CD4-positive, alpha-beta T cell (primary cell): Measurements from ENCODE around the gene SLC25A39. TPM values are rescaled to one million over a fixed set of nuclear protein-coding genes. Genes with fewer than 3 reads are reported as not detected.

ENCODE experiments used
- ATAC-seq: fragments of 200-7000 bp; cut with Tn5 transposase; one replicate; pipeline ENCODE4 v1.10.0; 2022; ENCODE audit warnings: mild to moderate bottlenecking; ENCODE audit not compliant: poor library complexity
- CTCF ChIA-PET: fragments of 350-600 bp; sonication (Branson Sonifier 250); formaldehyde crosslinking; loops from one replicate; lab custom pipeline; 2021; ENCODE audit warnings: antibody characterized with exemption, inconsistent platforms; lab: Charles Lee
- POLR2A ChIA-PET: fragments of 350-600 bp; sonication (Branson Sonifier 250); formaldehyde crosslinking; loops from one replicate; lab custom pipeline; 2021; ENCODE audit warnings: antibody characterized with exemption, inconsistent platforms; lab: Charles Lee
- DNase-seq, 14 experiments: peaks; one replicate each; pipeline ENCODE4 v3.0.0-alpha.2; 2013 to 2020; ENCODE audit warnings: mixed read lengths in 2 of 14
- H3K27ac ChIP-seq, 2 donors: one replicate each; pipeline versions ENCODE4 v1.5.1 to v1.7.0; 2013; ENCODE audit warnings: low read length in 2 of 2, low read depth in 1 of 2, mild to moderate bottlenecking in 1 of 2
- H3K27me3 ChIP-seq, 2 experiments: 1 replicate in 1 of 2; 2 replicates in 1 of 2; pipeline versions ENCODE4 v1.6.1 to v1.7.0; 2013; ENCODE audit warnings: low read length in 2 of 2, control low read depth in 1 of 2, mild to moderate bottlenecking in 1 of 2, moderate library complexity in 1 of 2; ENCODE audit not compliant: insufficient read depth in 2 of 2, control insufficient read depth in 1 of 2
- H3K36me3 ChIP-seq: one replicate; pipeline ENCODE4 v1.6.1; 2013; ENCODE audit warnings: low read length, control low read depth; ENCODE audit not compliant: insufficient read depth
- H3K4me1 ChIP-seq: one replicate; pipeline ENCODE4 v1.6.1; 2013; ENCODE audit warnings: low read length, control low read depth; ENCODE audit not compliant: insufficient read depth
- H3K4me3 ChIP-seq: one replicate; pipeline ENCODE4 v1.5.1; 2013; ENCODE audit warnings: mild to moderate bottlenecking, low read length, moderate library complexity
- H3K9me3 ChIP-seq, 2 experiments: 1 replicate in 1 of 2; 2 replicates in 1 of 2; pipeline versions ENCODE4 v1.6.1 to v1.7.0; 2013; ENCODE audit warnings: low read length in 2 of 2, mild to moderate bottlenecking in 2 of 2, control low read depth in 1 of 2, moderate library complexity in 1 of 2; ENCODE audit not compliant: control insufficient read depth in 1 of 2, insufficient read depth in 1 of 2
- H3K27ac Mint-ChIP-seq: one replicate; pipeline ENCODE4 v1.8.0; 2020; ENCODE audit warnings: mixed read lengths
- H3K27me3 Mint-ChIP-seq: one replicate; pipeline ENCODE4 v1.8.0; 2021; ENCODE audit warnings: mixed read lengths
- H3K36me3 Mint-ChIP-seq: one replicate; pipeline ENCODE4 v1.8.0; 2021; ENCODE audit warnings: low read depth, mixed read lengths
- H3K4me1 Mint-ChIP-seq: one replicate; pipeline ENCODE4 v1.8.0; 2021; ENCODE audit warnings: low read depth, mixed read lengths
- H3K4me3 Mint-ChIP-seq: one replicate; pipeline ENCODE4 v1.8.0; 2020; ENCODE audit warnings: mild to moderate bottlenecking, mixed read lengths
- H3K9me3 Mint-ChIP-seq: one replicate; pipeline ENCODE4 v1.8.0; 2020; ENCODE audit warnings: mixed read lengths
- intact Hi-C, 2 experiments: fragments of 100-400 bp; cut with DNase I in 1 of 2; cut with micrococcal nuclease in 1 of 2; formaldehyde crosslinking; loops; one replicate each; pipeline versions ENCODE4 v1.15.1 to v1.9.0; 2023 to 2025; cut with DNase I, micrococcal nuclease
- total RNA-seq, 174 experiments: library from RNA in 2 of 174; stranded (reverse) in 2 of 174; gene quantifications; one replicate each; pipeline ENCODE4 v1.2.3 and lab custom pipeline; 2021 to 2026
- TF ChIP-seq, protein P1 (sequence below): fragments of 200-600 bp; IDR thresholded peaks from one replicate; pipeline ENCODE4 v1.8.0; 2022; ENCODE audit warnings: antibody characterized with exemption, mild to moderate bottlenecking

SLC25A39 gene
- total RNA-seq, 2 experiments from 2014 or later, result 55.5 to 65.5 TPM

- DNase-seq (no peak), ATAC-seq (no peak)
- Histone ChIP-seq H3K27me3 (no peaks in the 10 kb centered on the region), H3K9me3 (no peaks in the 10 kb centered on the region), H3K36me3 (no peaks in the 10 kb centered on the region), H3K4me3 (no peak overlapping the region), H3K27ac (no peak overlapping the region), H3K4me1 (no peaks in the 10 kb centered on the region)
- H3K4me3 Mint-ChIP-seq, result no peak overlapping the region
- TF ChIP-seq, protein P1, sequence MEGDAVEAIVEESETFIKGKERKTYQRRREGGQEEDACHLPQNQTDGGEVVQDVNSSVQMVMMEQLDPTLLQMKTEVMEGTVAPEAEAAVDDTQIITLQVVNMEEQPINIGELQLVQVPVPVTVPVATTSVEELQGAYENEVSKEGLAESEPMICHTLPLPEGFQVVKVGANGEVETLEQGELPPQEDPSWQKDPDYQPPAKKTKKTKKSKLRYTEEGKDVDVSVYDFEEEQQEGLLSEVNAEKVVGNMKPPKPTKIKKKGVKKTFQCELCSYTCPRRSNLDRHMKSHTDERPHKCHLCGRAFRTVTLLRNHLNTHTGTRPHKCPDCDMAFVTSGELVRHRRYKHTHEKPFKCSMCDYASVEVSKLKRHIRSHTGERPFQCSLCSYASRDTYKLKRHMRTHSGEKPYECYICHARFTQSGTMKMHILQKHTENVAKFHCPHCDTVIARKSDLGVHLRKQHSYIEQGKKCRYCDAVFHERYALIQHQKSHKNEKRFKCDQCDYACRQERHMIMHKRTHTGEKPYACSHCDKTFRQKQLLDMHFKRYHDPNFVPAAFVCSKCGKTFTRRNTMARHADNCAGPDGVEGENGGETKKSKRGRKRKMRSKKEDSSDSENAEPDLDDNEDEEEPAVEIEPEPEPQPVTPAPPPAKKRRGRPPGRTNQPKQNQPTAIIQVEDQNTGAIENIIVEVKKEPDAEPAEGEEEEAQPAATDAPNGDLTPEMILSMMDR, result no peak
- no peak overlapping the region for H3K27ac Mint-ChIP-seq
- no peaks in the 10 kb centered on the region for H3K36me3 Mint-ChIP-seq
- H3K9me3 Mint-ChIP-seq, result no peaks in the 10 kb centered on the region
- peaks cover 11% of the 10 kb centered on the region for H3K27me3 Mint-ChIP-seq
- ChIA-PET CTCF (no interaction called here), POLR2A (interaction anchor here (1.1 kb wide), 1 partner anchor 44 kb away, joined by 3 read pairs; no protein-coding TSS in a partner anchor)
- intact Hi-C loops, result no loop called here
- H3K4me1 Mint-ChIP-seq, result no peaks in the 10 kb centered on the region
Observed at GRCh38 chr17:44272321-44272951, 52.2 kb downstream of the SLC25A39 start.

Other genes starting within 250 kb of the SLC25A39 start
- 10 to 100 TPM; 92.0 to 92.5 TPM for gene HDAC5, start 201.2 kb downstream of the SLC25A39 start, total RNA-seq
- 1 to 10 TPM; 1.6 TPM for gene HROB, start 182.9 kb downstream of the SLC25A39 start, total RNA-seq
- gene ASB16, start 154.1 kb downstream of the SLC25A39 start, total RNA-seq, result under 1 TPM in 1 of 2 experiments, not detected in 1; 0.11 TPM
- 10 to 100 TPM; 33.3 to 34.8 TPM for gene TMUB2, start 137.9 kb downstream of the SLC25A39 start, total RNA-seq
- 10 to 100 TPM; 85.2 to 99.2 TPM for gene ATXN7L3, start 124.9 kb downstream of the SLC25A39 start, total RNA-seq
- 100 to 1,000 TPM; 148 to 158 TPM for gene UBTF, start 105.1 kb downstream of the SLC25A39 start, total RNA-seq
- not detected for gene SLC4A1, start 56.7 kb downstream of the SLC25A39 start, total RNA-seq
- not detected for gene RUNDC3A, start 16.2 kb downstream of the SLC25A39 start, total RNA-seq
- gene GRN, start 20.5 kb upstream of the SLC25A39 start, total RNA-seq, result 10 to 100 TPM; 15.3 to 16.1 TPM
- gene FAM171A2, start 39.0 kb upstream of the SLC25A39 start, total RNA-seq, result under 1 TPM; 0.08 to 0.19 TPM
- under 1 TPM; 0.85 to 0.87 TPM for gene ITGA2B, start 64.8 kb upstream of the SLC25A39 start, total RNA-seq
- gene GPATCH8, start 178.6 kb upstream of the SLC25A39 start, total RNA-seq, result 10 to 100 TPM; 76.0 to 76.9 TPM
- not detected for gene FZD2, start 232.7 kb upstream of the SLC25A39 start, total RNA-seq